Transverse colon (tissue), 4 donors: ENCODE results near the gene GNPDA2. TPM values are rescaled to one million over a fixed set of nuclear protein-coding genes. Genes with fewer than 3 reads are reported as not detected.

Source experiments
- DNase-seq: peaks from one replicate; pipeline ENCODE4 v3.0.0-alpha.2; 2019
- H3K27ac ChIP-seq, 4 donors: fragments of 200-600 bp; sonication (generic); 2 replicates each; pipeline ENCODE4 v1.5.1; 2016 to 2018; ENCODE audit warnings: inconsistent platforms in 4 of 4
- H3K27me3 ChIP-seq: fragments of 200-600 bp; sonication (generic); 2 replicates; pipeline ENCODE4 v1.5.1; 2017; ENCODE audit warnings: inconsistent platforms
- H3K36me3 ChIP-seq, 4 donors: fragments of 200-600 bp; sonication (generic); 2 replicates each; pipeline ENCODE4 v1.5.1; 2017 to 2019; ENCODE audit warnings: inconsistent platforms in 4 of 4
- H3K4me1 ChIP-seq, 4 donors: fragments of 200-600 bp; sonication (generic); 2 replicates each; pipeline ENCODE4 v1.5.1; 2017 to 2020; ENCODE audit warnings: inconsistent platforms in 4 of 4
- H3K4me3 ChIP-seq, 4 donors: fragments of 200-600 bp; sonication (generic); 1 replicate in 1 of 4; 2 replicates in 3 of 4; pipeline versions ENCODE4 v1.5.1 to v1.6.1; 2017 to 2019; ENCODE audit warnings: inconsistent platforms in 4 of 4
- H3K9me3 ChIP-seq, 2 donors: fragments of 200-600 bp; sonication (generic); 2 replicates each; pipeline ENCODE4 v1.5.1; 2017 to 2019; ENCODE audit warnings: inconsistent platforms in 2 of 2
- CTCF ChIP-seq, 5 experiments: fragments of 200-600 bp in 3 of 5; fragments of 450-650 bp in 2 of 5; sonication (generic) in 3 of 5; IDR thresholded peaks; 1 replicate in 2 of 5; 2 replicates in 3 of 5; pipeline ENCODE4 v1.5.1; 2016 to 2017; ENCODE audit warnings: antibody characterized with exemption in 5 of 5, inconsistent platforms in 3 of 5, mild to moderate bottlenecking in 2 of 5, moderate library complexity in 1 of 5
- EP300 ChIP-seq: sonication (generic); formaldehyde crosslinking; IDR thresholded peaks from one replicate; pipeline ENCODE4 v1.6.1; 2017; ENCODE audit warnings: antibody characterized with exemption, low read depth
- POLR2A ChIP-seq: fragments of 450-650 bp; IDR thresholded peaks from one replicate; pipeline ENCODE4 v1.6.1; 2016; ENCODE audit warnings: antibody characterized with exemption, mild to moderate bottlenecking, moderate library complexity
- POLR2AphosphoS5 ChIP-seq, 3 donors: sonication (generic); formaldehyde crosslinking; IDR thresholded peaks; one replicate each; pipeline ENCODE4 v1.6.1; 2016; ENCODE audit warnings: antibody characterized with exemption in 3 of 3
- WGBS, 2 donors: methylation state at CpG; one replicate each; pipeline ENCODE4 v1.1.5; 2018; ENCODE audit warnings: low coverage in 1 of 2; 5-methylcytosine and 5-hydroxymethylcytosine counted together
- in situ Hi-C, 4 donors: fragments of 200-750 bp; cut with MboI; loops; one replicate each; pipeline versions ENCODE4 v1.15.0 to v1.15.1; 2017; ENCODE audit warnings: low sequenced_read_pairs in 3 of 4, low pct_ligation_motif_present in 1 of 4, low pct_unique_long_range_greater_than_20kb in 1 of 4
- intact Hi-C: fragments of 100-400 bp; cut with DNase I; formaldehyde crosslinking; loops from one replicate; pipeline ENCODE4 v1.15.1; 2023; ENCODE audit warnings: low total_unique reads
- total RNA-seq, 4 donors: library from RNA; depleted of rRNA; stranded (reverse); fragments of >200 nt; gene quantifications; one replicate each; pipeline ENCODE4 v1.1.0, GENCODE V29; 2016

GNPDA2 gene
- total RNA-seq, 4 donors from 2014 or later: 2.2 to 16.3 (median 8.7) TPM

GRCh38 chr4:44725726-44726037, 674 bp downstream of the GNPDA2 start:
- TF ChIP-seq CTCF (IDR thresholded peaks at IDR 0.05): no peak
- no peak for TF ChIP-seq POLR2AphosphoS5 (IDR thresholded peaks at IDR 0.05)
- TF ChIP-seq EP300: no peak
- TF ChIP-seq POLR2A: no peak
- H3K4me1 ChIP-seq: peaks cover 9 to 19% (median 18%) of the 10 kb centered on the region in 4 donors
- H3K27ac ChIP-seq: peak overlapping the region; percentile 82 to 89 (median 84)
- in situ Hi-C loops: no loop called here
- intact Hi-C loops: no loop called here
- H3K36me3 ChIP-seq: no peaks in the 10 kb centered on the region
- DNase-seq: no peak
- H3K4me3 ChIP-seq: peak overlapping the region; percentile 53 to 93 (median 76)
- H3K9me3 ChIP-seq: no peaks in the 10 kb centered on the region
- no peaks in the 10 kb centered on the region for H3K27me3 ChIP-seq
- 3 to 7% methylated on average over 3 to 9 of the region's 9 CpGs for WGBS, 2 donors

DNA sequence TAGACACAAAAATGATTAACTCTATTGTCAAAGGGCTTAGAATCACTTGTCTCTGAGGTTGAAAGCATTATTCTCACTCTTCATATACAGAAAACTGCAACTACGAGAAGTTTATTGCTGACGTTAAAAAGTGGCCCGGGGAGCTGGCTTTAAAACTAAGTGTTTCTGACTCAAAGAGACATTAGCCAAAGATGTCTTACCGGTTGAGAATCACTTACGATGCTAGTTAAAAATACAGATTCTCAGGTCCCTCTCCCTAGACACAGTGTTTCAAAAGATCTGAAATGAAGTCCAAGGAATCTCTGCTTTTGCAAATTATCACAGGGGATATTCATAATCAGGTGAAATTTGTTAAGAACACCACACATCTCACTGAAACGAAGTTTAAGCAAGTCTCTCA, 1.2 kb downstream of the GNPDA2 start:
- Histone ChIP-seq H3K9me3 (no peaks in the 10 kb centered on the region), H3K27ac (peak overlapping the region in 3 of 4 donors; percentile 84 to 89 (median 85)), H3K36me3 (no peaks in the 10 kb centered on the region), H3K4me3 (peak overlapping the region in 3 of 4 donors; percentile 73 to 93 (median 80)), H3K4me1 (peaks cover 9 to 21% (median 18%) of the 10 kb centered on the region in 4 donors), H3K27me3 (no peaks in the 10 kb centered on the region)
- no peak for DNase-seq
- in situ Hi-C loops: no loop called here
- WGBS, 2 donors: 40% methylated on average over 4 to 6 of the region's 6 CpGs
- TF ChIP-seq POLR2A (no peak), EP300 (no peak), CTCF (IDR thresholded peaks at IDR 0.05) (no peak), POLR2AphosphoS5 (IDR thresholded peaks at IDR 0.05) (no peak)
- intact Hi-C loops: no loop called here

DNA sequence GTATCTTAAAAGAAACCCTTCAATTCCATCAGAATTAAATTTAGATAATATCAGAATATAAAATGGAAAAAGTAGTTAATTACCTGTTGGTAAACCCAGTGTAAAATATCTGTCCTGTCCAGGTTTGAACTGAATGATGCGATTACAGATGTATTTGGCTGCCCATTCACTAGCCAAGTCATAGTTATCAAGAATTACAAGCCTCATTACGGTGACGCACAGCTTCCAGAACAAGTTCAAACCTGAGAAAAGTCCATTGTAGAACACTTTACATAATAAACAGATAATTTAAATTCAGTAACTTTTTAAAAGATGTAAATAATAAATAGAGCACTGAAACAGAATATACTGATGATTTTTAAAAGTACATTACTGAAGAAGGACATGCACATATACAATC, 4.4 kb downstream of the GNPDA2 start:
- intact Hi-C loops (loop anchor here (5.0 kb wide), 1 partner anchor 1410 kb away; no protein-coding TSS in a partner anchor), in situ Hi-C loops (no loop called here)
- Histone ChIP-seq H3K4me1 (peaks cover 6 to 18% (median 13%) of the 10 kb centered on the region in 4 donors), H3K27me3 (no peaks in the 10 kb centered on the region), H3K4me3 (no peak overlapping the region), H3K36me3 (no peaks in the 10 kb centered on the region), H3K27ac (no peak overlapping the region), H3K9me3 (no peaks in the 10 kb centered on the region)
- 93 to 100% methylated on average over 3 of the region's 3 CpGs for WGBS, 2 donors
- TF ChIP-seq POLR2AphosphoS5 (IDR thresholded peaks at IDR 0.05) (no peak), POLR2A (no peak), EP300 (no peak), CTCF (IDR thresholded peaks at IDR 0.05) (no peak)
- no peak for DNase-seq

GRCh38 chr4:44720371-44720770, 6.0 kb downstream of the GNPDA2 start:
- 87 to 100% methylated on average over 4 of the region's 4 CpGs for WGBS, 2 donors
- Histone ChIP-seq H3K27me3 (no peaks in the 10 kb centered on the region), H3K4me1 (peaks cover 2 to 12% (median 8%) of the 10 kb centered on the region in 4 donors), H3K9me3 (no peaks in the 10 kb centered on the region), H3K27ac (no peak overlapping the region), H3K4me3 (no peak overlapping the region), H3K36me3 (no peaks in the 10 kb centered on the region)
- DNase-seq: no peak
- TF ChIP-seq POLR2AphosphoS5 (IDR thresholded peaks at IDR 0.05): no peak
- TF ChIP-seq EP300: no peak
- TF ChIP-seq CTCF (IDR thresholded peaks at IDR 0.05): no peak
- no peak for TF ChIP-seq POLR2A
- intact Hi-C loops: loop anchor here (5.0 kb wide), 1 partner anchor 1412 kb away; no protein-coding TSS in a partner anchor
- in situ Hi-C loops: no loop called here
